IPS-NIHi7 (cell line): ENCODE data around the gene LRRC8B.
"Not testable (repeated sequence)": the region's sequence is repeated elsewhere in the genome, so short reads cannot be mapped to it uniquely, and the experiment has no call there.

Source experiments
- DNase-seq: peaks from one replicate; pipeline ENCODE4 v3.0.0; 2012; ENCODE audit warnings: mixed read lengths; ENCODE audit errors: extremely low spot score

Gene LRRC8B

DNA sequence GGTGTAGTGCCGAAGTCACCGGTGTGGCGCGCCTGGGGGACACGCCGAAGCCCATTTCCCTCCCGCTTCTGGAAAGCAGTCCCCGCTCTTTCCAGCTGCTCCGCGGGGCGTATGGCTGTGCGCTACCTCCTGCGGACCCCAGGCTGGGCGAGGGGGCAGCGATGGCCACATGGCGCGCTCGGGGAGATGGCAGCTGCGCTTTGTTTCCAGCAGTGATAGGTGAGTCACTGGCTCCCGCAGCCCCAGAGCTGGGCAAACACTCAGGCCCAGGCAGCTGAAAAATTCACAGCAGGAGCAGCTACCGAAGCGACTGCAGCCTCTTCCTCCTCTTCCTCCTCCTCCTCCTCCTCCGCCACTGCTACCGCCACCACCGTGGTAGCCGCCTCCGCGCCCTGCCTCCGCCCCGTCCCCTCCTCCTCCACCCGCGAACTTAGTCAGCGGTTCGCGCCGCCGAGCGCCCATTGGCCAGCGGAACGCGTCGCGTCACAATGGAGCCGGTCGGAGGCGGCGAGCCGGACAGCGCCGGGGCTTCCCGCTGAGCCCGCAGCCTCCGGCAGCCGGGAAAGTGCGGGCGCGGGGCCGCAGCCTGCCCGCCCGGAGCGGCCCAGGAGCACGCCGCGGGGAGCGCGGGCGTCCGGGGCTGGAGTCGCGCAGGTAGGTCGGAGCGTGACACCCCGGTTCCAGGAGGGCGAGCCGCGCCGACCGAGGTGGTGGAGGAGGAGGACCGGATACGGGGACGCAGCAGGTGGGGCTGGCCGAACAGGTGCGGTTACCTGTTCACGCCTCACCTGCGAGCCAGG, at the start of gene LRRC8B:
Gene LRRC8B, plus strand, starts transcription at position 461 of the 800 bp plus-strand sequence. CDS start 57,822 bp downstream, outside the sequence.
- peak; percentile 92 for DNase-seq

DNA sequence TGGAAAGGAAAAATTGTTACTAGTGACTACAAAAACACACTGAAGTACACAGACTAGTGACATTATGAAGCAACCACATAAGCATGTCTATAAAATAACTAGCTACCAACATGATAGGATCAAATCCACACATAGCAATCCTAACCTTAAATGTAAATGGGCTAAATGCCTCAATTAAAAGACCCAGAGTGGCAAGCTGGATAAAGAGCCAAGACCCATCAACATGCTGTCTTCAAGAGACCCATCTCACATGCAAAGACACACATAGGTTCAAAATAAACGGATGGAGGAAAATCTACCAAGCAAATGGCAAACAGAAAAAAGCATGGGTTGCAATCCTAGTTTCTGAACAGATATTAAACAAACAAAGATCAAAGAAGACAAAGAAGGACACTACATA, 49.4 kb upstream of the LRRC8B start:
- no peak for DNase-seq

DNA sequence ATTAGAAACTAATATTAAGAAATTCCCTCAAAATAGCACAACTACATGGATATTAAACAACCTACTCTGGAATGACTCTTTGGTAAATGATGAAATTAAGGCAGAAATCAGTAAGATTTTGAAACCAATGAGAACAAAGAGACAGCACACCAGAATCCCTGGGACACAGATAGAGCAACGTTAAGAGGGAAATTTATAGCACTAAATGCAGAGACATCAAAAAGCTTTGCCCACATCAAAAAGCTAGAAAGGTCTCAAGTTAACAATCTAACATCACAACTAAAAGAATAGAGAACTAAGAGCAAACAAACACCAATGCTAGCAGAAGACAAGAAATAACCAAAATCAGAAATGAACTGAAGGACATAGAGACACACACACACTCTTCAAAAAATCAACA, 48.6 kb upstream of the LRRC8B start:
- DNase-seq, result no peak

DNA sequence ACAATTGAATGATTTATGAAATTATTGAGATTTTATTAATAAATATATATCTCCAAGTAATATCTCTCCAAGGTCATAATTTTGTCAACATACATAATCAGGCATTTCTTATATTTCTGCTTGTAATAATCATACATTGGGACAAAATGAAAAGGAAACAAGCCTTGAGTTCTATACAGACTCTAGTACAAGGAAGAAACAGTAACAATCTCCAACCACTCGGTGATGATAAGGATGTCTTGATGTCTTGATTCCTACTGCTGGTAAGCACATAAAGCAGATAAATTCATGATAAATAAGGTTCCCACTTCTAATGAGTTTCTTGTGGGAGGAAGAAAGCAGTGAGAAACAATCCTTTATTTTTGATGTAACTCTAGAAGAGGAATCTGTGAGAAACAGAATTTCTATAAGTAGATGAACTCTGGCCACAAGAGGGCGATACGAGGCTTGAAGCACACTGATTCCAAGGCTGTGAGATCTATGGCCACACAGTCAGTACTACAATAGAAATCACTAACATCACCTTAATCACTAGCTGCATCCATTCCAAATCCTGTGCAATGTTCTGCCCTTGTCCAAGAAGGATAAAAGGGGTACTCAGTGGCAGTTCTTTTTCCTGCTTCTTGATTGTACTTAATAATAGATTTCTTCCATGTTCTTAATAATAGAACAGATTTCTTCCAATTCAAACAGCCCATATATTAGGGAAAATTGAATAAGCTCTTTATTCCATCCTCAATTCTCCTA, 41.4 kb upstream of the LRRC8B start:
- DNase-seq, result peak; percentile 69

DNA sequence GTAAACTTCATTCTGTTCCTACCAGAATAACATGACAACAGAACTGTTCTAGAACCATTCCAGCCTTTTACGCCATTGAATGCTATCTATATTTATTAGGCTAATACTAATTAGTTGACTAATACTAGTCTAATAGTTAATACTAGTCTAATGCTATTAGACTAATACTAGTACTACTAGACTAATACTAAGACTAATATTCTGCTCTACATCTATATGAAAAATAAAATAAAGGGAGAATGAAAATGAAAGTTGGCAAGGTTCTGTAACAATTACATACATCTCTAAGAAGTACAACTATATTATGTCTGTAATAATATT, 40.9 kb upstream of the LRRC8B start:
- no peak for DNase-seq

DNA sequence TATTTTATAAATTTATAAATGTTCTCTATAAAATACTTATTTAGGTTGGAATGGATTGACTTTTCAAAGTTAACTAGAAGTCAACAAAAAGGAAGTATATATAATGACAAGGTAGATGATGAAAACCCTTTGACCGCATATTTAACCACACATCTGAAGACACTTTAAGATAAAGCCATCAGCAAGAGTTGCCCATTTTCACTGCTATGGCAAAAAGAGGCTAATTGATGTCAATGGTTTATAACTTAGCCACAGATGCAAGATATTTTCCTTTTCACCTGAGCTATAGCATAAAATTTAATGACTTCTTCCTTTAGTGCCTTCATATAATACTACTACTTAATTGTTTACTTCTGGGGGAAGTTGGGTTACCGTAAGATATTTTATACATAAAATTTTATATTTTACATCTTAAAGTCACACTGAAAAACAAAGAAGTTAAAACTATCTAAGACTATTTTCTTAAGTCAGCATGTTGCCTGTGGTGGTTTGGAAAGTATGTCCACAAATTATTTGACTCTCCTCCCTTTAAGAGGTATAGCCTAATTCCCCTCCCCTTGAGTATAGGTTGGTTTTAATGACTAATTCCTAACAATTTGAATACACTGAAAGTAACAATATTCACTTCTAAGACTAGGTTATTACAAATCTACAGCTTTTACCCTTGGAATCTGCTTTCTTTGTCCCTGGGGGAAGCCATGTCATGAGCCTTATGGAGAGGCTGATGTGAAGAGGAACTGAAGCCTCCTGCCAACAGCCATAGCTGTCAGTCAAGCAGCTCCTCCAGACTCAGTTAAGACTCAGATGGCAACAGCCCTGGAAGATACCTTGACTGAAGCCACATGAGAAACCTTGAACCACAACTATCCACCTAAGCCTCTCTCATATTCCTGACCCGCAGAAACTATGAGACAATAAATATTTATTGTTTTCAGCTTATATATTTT, 40.3 kb upstream of the LRRC8B start:
- no peak for DNase-seq

DNA sequence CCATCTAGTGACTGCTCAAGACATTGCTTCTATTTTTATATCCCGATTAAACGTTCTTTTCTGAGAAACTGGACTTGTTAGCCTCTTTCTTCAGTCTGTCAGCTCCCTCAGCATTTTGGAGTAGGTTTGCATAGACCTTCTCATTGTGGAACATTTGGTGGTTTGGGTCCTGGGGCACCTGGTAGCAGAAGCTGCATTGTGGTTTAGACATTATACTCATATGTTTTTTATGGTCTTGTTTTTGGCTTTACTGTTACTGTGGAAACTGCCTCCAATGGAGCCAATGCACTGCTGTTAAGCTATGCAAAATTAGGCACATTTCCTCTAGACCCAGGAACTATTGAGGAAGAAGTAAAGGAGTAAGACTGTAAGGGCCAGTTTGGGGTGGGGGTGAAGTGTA, 36.7 kb upstream of the LRRC8B start:
- no peak for DNase-seq

DNA sequence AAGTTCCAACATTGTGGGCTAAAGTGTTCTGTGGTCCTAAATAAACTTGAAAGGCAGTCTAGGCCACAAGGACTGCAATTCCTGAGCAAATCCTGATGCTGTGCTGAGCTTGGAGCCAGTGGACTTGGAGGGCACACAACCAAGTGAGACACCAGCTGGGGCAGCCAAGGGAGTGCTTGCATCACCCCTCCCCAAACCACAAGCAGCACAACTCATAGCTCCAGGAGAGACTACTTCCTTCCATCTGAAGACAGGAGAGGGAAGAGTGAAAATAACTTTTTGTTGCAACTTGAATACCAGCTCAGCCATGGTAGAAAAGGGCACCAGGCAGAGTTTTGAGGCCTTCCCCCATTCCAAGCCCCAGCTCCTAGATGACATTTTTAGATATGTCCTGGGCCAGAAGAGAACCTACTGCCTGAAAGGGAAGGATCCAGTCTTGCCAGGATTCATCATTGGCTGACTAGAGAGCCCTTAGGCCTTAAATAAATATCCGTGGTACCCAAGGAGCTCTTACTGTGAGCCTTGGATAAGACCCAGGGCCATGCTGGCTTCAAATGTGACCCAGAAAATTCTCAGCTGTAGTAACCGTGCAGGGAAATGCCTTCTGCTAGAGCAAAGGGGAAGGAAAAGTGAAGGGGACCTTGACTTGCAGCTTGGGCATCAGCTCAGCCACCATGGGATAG, 35.4 kb upstream of the LRRC8B start:
- no peak for DNase-seq

DNA sequence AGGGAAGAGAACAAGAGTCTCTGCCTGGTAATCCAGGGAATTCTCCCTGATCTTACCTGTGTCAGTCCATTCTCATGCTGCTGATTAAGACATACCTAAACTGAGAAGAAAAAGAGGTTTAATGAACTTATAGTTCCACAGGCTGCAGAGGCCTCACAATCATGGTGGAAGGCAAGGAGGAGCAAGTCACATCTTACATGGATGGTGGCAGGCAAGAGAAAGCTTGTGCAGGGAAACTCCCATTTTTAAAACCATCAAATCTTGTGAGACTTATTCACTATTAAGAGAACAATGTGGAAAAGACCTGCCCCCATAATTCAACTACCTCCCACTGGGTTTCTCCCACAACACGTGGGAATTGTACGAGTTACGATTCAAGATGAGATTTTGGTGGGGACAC, 34.2 kb upstream of the LRRC8B start:
- DNase-seq, result no peak

DNA sequence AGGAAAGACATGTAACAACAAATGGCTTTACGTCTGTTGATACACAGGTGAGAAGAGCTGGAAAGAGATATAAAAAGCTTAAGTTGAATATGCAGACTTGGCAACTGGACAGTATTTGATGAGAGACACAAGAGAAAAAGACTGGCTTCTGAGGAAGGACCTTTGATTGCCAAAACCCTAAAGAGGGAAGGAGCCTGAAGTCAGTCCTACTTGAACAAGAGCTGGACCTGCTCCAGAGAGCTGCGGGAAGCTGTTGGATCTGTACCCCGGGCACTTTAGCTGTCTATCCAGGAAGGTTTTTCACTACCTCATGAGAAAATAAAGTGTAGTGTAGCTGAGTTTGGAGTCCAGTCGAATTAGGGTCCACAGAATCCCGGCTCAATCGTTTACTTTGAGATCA, 25.3 kb upstream of the LRRC8B start:
- no peak for DNase-seq

DNA sequence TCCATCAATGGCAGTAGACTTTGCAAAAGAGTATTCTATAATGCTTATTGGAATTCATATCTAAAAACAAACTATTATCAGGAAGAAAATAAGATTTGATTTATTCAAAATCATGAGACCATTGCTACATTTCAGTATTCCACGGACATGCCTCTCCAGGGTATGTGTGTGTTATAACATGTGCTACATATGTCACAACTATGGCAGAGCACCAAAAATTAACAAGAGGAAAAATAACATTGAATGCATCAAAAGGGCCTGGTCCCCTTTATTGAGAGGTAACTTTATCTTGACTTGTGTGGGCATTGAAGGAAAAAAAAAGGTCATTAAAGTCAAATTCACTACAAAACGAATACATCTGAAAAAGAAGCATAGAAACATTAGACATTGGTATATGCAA, 22.6 kb upstream of the LRRC8B start:
- no peak for DNase-seq

DNA sequence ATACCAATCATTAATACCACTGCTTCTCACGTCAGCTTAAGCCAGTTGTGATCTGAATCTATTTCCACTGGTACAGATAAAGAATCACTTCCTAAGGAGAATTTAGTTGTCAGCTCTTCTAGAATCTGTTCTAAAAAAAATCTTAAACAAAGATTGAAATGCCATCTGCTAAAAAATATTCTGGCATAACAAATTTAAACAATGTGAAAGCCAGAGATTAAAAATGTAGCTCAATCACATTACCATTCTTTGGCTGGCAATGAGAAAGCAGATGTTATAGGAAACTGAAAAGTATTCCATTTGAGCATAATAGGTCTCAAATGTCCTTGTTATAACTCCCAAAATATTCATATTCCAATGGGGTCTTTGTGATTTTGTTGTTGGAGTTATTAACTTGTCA, 21.7 kb upstream of the LRRC8B start:
- DNase-seq, result no peak

DNA sequence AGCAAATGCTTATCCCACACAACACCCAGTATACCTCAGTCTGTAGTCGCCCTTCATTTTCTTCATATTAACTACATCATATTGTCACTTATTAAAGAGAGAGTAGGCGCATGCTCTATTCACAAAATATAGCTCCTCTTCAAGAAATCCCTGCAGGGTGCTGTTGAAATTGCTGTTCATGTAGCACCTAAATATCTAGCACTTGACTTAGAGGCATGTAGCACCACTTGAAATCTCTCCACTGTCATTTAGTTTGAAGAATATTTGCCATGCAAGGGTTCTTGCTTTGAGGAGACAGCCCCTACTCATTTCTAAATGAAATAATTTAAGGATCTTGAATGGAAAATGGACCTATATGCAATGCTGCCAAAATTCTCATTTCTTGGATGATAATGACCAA, 20.9 kb upstream of the LRRC8B start:
- no peak for DNase-seq

DNA sequence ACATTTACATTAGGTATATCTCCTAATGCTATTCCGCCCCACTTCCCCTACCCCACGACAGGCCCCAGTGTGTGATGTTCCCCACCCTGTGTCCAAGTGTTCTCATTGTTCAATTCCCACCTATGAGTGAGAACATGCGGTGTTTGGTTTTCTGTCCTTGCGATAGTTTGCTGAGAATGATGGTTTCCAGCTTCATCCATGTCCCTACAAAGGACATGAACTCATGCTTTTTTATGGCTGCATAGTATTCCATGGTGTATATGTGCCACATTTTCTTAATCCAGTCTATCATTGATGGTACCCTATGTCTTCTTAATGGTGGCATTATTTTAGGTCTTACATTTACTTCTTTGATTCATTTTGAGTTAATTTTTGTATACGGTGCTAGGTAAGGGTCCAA, 14.6 kb upstream of the LRRC8B start:
- DNase-seq, result not testable (repeated sequence)

DNA sequence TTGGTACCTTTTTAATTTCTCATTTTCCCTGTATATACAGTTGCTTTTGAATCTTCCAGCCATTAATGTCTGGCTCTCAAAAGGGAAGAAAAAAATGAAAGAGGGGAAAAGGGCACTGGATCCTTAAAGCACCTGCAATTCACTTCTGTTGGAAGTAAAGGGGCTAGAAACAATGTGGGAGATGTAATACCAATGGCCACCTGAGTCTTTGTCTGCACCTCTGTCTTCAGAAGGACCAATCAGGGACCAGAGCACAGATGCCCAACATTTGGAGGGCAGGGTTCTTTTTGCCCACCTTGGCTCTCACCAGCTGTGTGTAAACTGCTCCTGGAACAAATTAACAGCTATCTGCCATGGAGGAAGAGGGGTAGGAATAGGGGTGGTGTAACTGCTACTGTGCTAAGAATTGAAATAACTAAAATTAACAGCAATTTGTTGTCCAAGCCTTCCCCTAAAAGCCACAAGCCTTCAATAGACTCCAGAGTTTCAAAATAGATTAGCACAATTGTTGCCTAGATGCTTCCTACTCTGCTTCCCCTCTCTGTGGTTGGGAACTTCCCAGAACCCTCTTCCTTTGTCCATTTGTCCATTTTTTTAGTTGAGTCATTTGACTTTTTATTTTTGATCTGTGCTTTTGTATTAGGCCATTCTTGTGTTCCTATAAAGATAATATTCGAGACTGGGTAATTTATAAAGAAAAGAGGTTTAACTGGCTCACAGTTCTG, 11.5 kb upstream of the LRRC8B start:
- DNase-seq, result no peak

DNA sequence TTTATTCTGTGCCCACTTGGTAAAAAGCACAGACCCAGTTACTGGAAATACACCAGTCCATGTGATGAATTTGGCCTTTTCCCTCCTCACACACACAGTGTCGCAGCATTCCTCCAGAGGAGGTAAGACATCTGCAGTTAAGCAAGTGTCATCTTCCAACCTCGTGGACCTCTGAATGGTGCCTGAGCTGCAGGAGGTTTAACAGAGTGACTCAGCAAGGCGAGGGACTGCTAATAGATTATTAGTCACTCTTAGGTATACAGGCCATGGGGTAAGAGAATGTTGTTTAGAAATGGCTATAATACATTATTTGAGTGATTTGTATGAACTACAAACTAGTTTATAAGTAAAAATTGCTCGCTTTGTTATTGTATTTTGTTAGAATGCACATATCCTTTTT, 8.6 kb upstream of the LRRC8B start:
- peak; percentile 22 for DNase-seq

DNA sequence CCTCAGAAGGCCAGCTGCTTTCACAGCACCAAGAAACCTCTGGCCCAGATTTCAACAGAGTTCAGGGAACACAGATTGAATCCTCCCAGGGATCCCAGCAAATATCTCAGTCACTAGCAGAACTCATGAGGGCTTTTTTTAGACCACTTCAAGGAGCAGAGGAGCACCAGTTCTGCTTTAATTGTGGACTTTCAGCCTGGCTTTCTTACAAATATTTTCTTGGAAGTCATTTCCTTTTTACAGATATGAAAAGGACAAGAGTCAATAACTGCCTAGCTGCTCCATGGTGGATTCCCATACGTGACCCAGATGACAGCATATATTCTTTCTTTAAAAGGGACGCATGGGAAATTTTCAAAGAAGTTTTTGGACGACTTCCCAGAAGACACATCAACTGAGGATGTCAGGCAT, 6.4 kb upstream of the LRRC8B start:
- no peak for DNase-seq

DNA sequence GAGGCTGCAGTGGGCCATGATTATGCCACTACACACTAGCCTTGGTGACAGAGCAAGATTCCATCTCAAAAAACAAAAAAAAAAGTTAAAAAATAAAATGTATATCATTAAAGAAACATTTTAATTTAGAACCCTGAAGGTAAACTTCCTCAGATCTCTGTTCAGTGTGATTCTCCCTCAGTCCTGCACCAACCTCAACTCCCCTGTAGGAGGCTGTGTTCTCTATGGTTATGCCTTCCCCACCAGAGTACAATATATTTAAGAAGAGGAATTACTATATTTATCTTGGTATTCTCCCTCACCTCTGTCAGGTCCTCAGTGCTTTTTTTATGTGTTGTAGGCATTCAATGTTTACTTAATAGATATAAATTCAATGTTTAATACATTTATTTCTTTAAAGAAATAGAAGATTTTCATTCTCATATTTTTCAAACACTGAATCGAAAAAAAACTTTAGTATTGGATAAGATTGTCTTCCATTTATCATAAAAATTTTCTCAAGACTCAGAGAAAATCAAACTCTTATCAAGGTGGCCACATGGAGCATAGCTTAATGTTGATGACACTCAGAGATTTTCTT, 4.8 kb upstream of the LRRC8B start:
- DNase-seq, result peak; percentile 51

DNA sequence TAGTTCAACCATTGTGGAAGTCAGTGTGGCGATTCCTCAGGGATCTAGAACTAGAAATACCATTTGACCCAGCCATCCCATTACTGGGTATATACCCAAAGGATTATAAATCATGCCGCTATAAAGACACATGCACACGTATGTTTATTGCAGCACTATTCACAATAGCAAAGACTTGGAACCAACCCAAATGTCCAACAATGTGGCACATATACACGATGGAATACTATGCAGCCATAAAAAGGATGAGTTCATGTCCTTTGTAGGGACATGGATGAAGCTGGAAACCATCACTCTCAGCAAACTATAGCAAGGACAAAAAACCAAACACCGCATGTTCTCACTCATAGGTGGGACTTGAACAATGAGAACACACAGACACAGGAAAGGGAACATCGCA, 2.7 kb upstream of the LRRC8B start:
- not testable (repeated sequence) for DNase-seq

DNA sequence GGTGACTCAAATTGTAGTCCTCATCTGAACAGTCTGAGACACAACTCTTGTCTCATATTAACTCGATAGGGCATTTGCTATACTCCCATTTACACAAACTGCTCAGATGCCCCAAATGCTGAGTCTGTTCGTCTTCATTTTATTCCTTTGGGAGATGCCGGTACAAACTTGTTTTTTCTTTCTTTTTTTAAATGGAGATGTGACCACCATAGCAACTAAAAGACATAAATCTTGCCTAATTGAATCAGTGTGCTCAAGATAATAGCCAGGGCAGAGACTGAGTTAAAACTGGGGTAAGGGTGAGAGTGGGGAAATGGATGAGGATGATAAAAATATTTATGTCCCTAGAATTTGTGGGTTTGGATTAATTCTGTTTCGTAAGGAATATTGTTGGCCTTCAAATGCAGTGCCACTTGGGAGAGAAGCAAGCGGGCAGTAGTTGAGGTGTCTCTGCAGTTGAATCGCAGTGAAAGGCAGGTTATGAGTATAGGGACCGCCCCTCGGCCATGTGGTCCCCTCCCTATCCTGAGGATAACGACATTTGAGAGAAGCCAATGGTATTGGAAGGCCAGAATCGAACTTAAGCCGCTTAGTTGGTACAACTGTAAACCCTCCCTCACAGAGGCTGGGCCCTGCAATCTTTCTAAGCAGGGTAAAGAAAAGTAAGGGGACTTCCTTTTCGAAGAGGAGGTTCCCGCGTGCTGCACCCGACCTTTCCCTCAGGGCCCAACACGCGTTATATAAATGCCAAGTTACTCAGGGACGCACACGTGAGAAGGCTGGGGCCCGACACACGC, 859 bp upstream of the LRRC8B start:
- peak; percentile 60 for DNase-seq
